ENCODE measurements around the gene DNAJC13.

DNA sequence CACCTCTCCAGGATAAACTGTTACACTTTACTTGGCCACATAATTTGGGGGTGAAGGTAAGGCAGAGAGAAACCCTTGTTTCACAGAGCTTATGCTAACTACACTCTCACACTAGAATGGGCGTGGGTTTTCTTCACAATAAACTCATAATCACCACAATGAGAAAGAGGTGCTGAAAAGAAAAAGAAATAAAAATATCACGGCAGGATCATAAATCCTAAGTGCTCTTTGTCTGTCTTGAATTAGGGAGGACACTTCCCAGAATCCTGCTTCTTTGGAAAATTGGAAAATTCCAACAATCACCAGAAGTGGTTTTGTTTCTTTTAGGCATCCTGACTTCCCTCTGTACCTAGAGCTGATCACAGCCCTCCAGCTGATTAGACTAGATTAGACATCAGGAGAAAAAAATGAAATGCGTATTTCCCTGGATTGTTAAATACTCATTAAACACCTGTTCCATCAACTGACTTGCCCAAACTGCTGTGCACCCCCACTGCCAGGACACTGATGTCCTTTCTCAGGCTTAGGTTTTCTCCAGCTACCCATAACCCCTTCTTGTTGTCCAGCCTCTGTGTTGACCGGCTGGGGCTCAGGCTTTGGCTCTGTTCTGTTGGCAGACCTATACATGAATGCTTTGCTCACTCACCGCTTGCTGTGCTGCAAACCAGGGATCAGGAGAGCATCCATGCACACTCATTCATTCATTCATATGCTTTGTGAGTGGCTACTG, 138.2 kb downstream of the DNAJC13 start:
- TF ChIP-seq EZH2 (IDR thresholded peaks at IDR 0.05; ENCODE audit: borderline replicate concordance, low read length), result no peak
- TF ChIP-seq, protein P1, sequence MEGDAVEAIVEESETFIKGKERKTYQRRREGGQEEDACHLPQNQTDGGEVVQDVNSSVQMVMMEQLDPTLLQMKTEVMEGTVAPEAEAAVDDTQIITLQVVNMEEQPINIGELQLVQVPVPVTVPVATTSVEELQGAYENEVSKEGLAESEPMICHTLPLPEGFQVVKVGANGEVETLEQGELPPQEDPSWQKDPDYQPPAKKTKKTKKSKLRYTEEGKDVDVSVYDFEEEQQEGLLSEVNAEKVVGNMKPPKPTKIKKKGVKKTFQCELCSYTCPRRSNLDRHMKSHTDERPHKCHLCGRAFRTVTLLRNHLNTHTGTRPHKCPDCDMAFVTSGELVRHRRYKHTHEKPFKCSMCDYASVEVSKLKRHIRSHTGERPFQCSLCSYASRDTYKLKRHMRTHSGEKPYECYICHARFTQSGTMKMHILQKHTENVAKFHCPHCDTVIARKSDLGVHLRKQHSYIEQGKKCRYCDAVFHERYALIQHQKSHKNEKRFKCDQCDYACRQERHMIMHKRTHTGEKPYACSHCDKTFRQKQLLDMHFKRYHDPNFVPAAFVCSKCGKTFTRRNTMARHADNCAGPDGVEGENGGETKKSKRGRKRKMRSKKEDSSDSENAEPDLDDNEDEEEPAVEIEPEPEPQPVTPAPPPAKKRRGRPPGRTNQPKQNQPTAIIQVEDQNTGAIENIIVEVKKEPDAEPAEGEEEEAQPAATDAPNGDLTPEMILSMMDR (IDR thresholded peaks at IDR 0.05; ENCODE audit: low read length), result no peak
